Measurements from ENCODE around the gene RNF126.

- TF ChIP-seq, protein P1, sequence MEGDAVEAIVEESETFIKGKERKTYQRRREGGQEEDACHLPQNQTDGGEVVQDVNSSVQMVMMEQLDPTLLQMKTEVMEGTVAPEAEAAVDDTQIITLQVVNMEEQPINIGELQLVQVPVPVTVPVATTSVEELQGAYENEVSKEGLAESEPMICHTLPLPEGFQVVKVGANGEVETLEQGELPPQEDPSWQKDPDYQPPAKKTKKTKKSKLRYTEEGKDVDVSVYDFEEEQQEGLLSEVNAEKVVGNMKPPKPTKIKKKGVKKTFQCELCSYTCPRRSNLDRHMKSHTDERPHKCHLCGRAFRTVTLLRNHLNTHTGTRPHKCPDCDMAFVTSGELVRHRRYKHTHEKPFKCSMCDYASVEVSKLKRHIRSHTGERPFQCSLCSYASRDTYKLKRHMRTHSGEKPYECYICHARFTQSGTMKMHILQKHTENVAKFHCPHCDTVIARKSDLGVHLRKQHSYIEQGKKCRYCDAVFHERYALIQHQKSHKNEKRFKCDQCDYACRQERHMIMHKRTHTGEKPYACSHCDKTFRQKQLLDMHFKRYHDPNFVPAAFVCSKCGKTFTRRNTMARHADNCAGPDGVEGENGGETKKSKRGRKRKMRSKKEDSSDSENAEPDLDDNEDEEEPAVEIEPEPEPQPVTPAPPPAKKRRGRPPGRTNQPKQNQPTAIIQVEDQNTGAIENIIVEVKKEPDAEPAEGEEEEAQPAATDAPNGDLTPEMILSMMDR (IDR thresholded peaks at IDR 0.05; ENCODE audit: insufficient read depth, low read length), result no peak
- TF ChIP-seq POLR2AphosphoS5 (IDR thresholded peaks at IDR 0.05; ENCODE audit: low read depth), result no peak
- TF ChIP-seq GABPA (IDR thresholded peaks at IDR 0.05; ENCODE audit: low read depth), result no peak
- TF ChIP-seq, protein P2, sequence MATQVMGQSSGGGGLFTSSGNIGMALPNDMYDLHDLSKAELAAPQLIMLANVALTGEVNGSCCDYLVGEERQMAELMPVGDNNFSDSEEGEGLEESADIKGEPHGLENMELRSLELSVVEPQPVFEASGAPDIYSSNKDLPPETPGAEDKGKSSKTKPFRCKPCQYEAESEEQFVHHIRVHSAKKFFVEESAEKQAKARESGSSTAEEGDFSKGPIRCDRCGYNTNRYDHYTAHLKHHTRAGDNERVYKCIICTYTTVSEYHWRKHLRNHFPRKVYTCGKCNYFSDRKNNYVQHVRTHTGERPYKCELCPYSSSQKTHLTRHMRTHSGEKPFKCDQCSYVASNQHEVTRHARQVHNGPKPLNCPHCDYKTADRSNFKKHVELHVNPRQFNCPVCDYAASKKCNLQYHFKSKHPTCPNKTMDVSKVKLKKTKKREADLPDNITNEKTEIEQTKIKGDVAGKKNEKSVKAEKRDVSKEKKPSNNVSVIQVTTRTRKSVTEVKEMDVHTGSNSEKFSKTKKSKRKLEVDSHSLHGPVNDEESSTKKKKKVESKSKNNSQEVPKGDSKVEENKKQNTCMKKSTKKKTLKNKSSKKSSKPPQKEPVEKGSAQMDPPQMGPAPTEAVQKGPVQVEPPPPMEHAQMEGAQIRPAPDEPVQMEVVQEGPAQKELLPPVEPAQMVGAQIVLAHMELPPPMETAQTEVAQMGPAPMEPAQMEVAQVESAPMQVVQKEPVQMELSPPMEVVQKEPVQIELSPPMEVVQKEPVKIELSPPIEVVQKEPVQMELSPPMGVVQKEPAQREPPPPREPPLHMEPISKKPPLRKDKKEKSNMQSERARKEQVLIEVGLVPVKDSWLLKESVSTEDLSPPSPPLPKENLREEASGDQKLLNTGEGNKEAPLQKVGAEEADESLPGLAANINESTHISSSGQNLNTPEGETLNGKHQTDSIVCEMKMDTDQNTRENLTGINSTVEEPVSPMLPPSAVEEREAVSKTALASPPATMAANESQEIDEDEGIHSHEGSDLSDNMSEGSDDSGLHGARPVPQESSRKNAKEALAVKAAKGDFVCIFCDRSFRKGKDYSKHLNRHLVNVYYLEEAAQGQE (IDR thresholded peaks at IDR 0.05; ENCODE audit: insufficient replicate concordance, low read depth), result no peak
Observed at GRCh38 chr19:652467-653389, 10.3 kb downstream of the RNF126 start.

All from HL-60 (cell line).